Ishikawa (cell line): ENCODE measurements around the gene SMIM12.
A peak's percentile ranks its signal among the peaks of the same experiment; 100 is the strongest.

ENCODE experiments used
- CEBPB ChIP-seq: IDR thresholded peaks from 2 replicates; pipeline ENCODE4 v1.6.1; 2012
- CREB1 ChIP-seq: IDR thresholded peaks from 2 replicates; pipeline ENCODE4 v1.6.1; 2012; ENCODE audit warnings: low read depth
- EGR1 ChIP-seq: IDR thresholded peaks from 2 replicates; pipeline ENCODE4 v1.6.1; 2012
- EP300 ChIP-seq: IDR thresholded peaks from 2 replicates; pipeline ENCODE4 v1.6.1; 2012; ENCODE audit warnings: borderline replicate concordance
- FOXM1 ChIP-seq: IDR thresholded peaks from 2 replicates; pipeline ENCODE4 v1.6.1; 2012; ENCODE audit warnings: low read depth, borderline replicate concordance
- MAX ChIP-seq: IDR thresholded peaks from 2 replicates; pipeline ENCODE4 v1.6.1; 2012
- NFIC ChIP-seq: IDR thresholded peaks from 2 replicates; pipeline ENCODE4 v1.6.1; 2012
- RAD21 ChIP-seq: IDR thresholded peaks from 2 replicates; pipeline ENCODE4 v1.6.1; 2012; ENCODE audit warnings: low read depth
- TAF1 ChIP-seq: IDR thresholded peaks from 2 replicates; pipeline ENCODE4 v1.6.1; 2012; ENCODE audit warnings: low read depth, mild to moderate bottlenecking
- TCF12 ChIP-seq: IDR thresholded peaks from 2 replicates; pipeline ENCODE4 v1.6.1; 2012; ENCODE audit warnings: low read depth
- TEAD4 ChIP-seq: IDR thresholded peaks from 2 replicates; pipeline ENCODE4 v1.6.1; 2012
- USF1 ChIP-seq: IDR thresholded peaks from 2 replicates; pipeline ENCODE4 v1.6.1; 2012
- YY1 ChIP-seq: IDR thresholded peaks from 2 replicates; pipeline ENCODE4 v1.6.1; 2012; ENCODE audit warnings: low read depth
- ZBTB7A ChIP-seq: IDR thresholded peaks from 2 replicates; pipeline ENCODE4 v1.6.1; 2012; ENCODE audit warnings: low read depth
- TF ChIP-seq, protein P1 (sequence below): IDR thresholded peaks from 2 replicates; pipeline ENCODE4 v1.6.1; 2012; ENCODE audit warnings: low read depth, mild to moderate bottlenecking

Gene SMIM12

DNA sequence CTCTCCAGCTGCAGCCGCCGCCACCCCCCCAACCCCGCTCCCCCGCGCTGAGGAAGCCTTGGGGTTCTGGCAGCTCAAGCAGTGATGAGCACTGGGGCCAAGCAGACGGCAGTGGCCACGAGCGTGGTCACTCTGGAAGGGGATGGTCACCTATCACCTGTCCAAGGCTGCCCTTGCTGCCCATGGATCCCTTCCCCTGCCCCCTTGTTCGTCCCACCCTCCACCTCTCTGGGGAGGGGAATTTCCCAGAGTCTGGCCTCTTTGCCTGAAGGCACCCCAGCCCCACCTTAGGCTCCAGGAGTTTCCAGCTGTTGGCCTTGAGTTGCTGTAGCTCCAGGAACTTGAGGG is 7.2 kb upstream of the SMIM12 start:
- no peak for TF ChIP-seq RAD21
- no peak for TF ChIP-seq TCF12
- TF ChIP-seq MAX: no peak
- TF ChIP-seq FOXM1: no peak
- TF ChIP-seq, protein P1, sequence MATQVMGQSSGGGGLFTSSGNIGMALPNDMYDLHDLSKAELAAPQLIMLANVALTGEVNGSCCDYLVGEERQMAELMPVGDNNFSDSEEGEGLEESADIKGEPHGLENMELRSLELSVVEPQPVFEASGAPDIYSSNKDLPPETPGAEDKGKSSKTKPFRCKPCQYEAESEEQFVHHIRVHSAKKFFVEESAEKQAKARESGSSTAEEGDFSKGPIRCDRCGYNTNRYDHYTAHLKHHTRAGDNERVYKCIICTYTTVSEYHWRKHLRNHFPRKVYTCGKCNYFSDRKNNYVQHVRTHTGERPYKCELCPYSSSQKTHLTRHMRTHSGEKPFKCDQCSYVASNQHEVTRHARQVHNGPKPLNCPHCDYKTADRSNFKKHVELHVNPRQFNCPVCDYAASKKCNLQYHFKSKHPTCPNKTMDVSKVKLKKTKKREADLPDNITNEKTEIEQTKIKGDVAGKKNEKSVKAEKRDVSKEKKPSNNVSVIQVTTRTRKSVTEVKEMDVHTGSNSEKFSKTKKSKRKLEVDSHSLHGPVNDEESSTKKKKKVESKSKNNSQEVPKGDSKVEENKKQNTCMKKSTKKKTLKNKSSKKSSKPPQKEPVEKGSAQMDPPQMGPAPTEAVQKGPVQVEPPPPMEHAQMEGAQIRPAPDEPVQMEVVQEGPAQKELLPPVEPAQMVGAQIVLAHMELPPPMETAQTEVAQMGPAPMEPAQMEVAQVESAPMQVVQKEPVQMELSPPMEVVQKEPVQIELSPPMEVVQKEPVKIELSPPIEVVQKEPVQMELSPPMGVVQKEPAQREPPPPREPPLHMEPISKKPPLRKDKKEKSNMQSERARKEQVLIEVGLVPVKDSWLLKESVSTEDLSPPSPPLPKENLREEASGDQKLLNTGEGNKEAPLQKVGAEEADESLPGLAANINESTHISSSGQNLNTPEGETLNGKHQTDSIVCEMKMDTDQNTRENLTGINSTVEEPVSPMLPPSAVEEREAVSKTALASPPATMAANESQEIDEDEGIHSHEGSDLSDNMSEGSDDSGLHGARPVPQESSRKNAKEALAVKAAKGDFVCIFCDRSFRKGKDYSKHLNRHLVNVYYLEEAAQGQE: no peak
- TF ChIP-seq TEAD4: no peak
- TF ChIP-seq EP300: no peak
- no peak for TF ChIP-seq CEBPB
- no peak for TF ChIP-seq ZBTB7A
- TF ChIP-seq TAF1: no peak
- TF ChIP-seq CREB1: no peak
- no peak for TF ChIP-seq USF1
- TF ChIP-seq YY1: no peak
- no peak for TF ChIP-seq EGR1
- TF ChIP-seq NFIC: no peak

GRCh38 chr1:34865981-34866761 is 6.6 kb upstream of the SMIM12 start:
- TF ChIP-seq TCF12 (no peak), CEBPB (no peak), MAX (peak; percentile 91), USF1 (peak; percentile 73), NFIC (no peak), EP300 (no peak), TAF1 (peak; percentile 47; the same call in 1 of the 2 replicates), ZBTB7A (no peak), CREB1 (no peak), FOXM1 (no peak), YY1 (0 out of 2 replicates have a peak, but pooled peaks have one; percentile 21), RAD21 (peak; percentile 50; the same call in 1 of the 2 replicates), EGR1 (peak; percentile 65), TEAD4 (no peak)
- TF ChIP-seq, protein P1: peak; percentile 23; the same call in 1 of the 2 replicates

DNA sequence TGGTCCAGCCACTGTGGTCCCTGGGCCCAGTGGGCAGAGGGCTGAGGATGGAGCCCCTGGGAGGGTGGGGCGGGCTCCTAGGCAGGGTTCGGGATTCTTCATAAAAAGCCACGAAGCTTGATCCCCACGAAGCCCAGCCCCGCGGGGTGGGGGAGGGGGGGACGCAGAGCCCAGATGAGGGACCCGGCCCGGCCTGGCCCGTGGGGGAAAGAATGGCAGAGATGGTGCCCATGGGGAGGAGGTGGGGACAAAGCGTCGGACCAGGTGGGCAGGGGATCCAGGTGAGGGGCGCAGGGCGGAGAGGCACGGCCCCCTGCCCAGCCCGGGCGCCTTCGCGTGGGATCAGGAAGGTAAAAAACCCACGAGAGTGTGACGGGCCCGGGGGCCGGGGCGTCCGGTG is 6.0 kb upstream of the SMIM12 start:
- no peak for TF ChIP-seq YY1

DNA sequence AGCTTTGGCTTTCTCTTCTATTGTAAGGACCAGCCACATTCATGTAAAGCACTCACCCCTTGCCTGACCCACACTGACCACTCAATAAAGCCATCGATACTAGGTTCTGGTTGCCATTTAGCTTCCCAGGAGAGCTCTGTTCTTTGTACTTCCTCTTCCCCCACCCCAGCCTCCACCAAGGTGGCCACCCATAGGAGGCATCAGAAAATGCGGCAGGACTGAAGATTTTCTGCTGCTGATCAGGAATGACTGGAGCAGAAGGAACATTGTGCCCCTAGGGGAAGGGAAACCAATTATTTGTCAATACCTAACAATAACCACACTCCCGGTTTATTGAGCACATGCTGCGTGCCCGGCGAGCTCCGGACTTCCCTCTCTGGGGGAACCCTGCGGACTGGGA is 5.2 kb upstream of the SMIM12 start:
- TF ChIP-seq USF1: no peak
- TF ChIP-seq TCF12: no peak
- TF ChIP-seq FOXM1: no peak
- TF ChIP-seq MAX: no peak
- TF ChIP-seq YY1: no peak
- no peak for TF ChIP-seq ZBTB7A

DNA sequence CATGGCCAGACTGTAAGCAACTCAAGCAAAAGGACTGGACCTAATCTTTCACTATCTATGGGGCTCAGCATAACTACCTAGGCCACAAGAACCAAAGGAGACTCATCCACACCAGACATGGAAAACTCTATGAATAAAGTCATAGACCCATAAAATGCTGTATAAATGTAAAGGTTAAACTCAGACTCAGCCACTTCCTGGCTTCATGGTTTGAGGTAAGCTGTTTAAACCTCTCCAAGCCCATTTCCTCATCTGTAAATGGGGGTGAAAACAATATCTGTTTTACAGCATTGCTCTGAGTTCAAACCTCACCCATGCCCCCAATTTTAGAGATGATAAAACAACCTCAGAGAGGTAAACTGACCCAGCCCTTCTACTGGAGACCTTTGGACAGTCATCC is 4.0 kb upstream of the SMIM12 start:
- no peak for TF ChIP-seq NFIC
- TF ChIP-seq, protein P1: no peak
- no peak for TF ChIP-seq MAX
- no peak for TF ChIP-seq TCF12
- TF ChIP-seq TAF1: no peak
- no peak for TF ChIP-seq ZBTB7A
- no peak for TF ChIP-seq CEBPB
- no peak for TF ChIP-seq TEAD4
- no peak for TF ChIP-seq EP300
- TF ChIP-seq FOXM1: no peak
- TF ChIP-seq USF1: no peak
- no peak for TF ChIP-seq RAD21
- TF ChIP-seq CREB1: no peak
- TF ChIP-seq YY1: no peak
- no peak for TF ChIP-seq EGR1
